ENCODE results near the gene CNOT11. TPM values are rescaled to one million over a fixed set of nuclear protein-coding genes. Genes with fewer than 3 reads are reported as not detected.

CNOT11 gene
- total and polyA plus RNA-seq, 2 of the 13 experiments (the other 11 are each of a cell fraction or from before 2014, with no cell fraction given), result 114 to 209 TPM

- TF ChIP-seq ZFX (CRISPR knock-in tag; IDR thresholded peaks at IDR 0.05; ENCODE audit: low read depth) (no peak), SIX4 (CRISPR knock-in tag; IDR thresholded peaks at IDR 0.05) (no peak), ZNF704 (CRISPR knock-in tag; IDR thresholded peaks at IDR 0.05; ENCODE audit: borderline replicate concordance) (no peak), CHCHD3 (CRISPR knock-in tag; IDR thresholded peaks at IDR 0.05) (no peak), U2AF2 (IDR thresholded peaks at IDR 0.05; ENCODE audit: low read depth, low read length) (no peak), WIZ (CRISPR knock-in tag; IDR thresholded peaks at IDR 0.05) (no peak), POLR2A (IDR thresholded peaks at IDR 0.05; ENCODE audit: insufficient read depth in 1 of 2, low read depth in 2 of 2, low read length in 2 of 2) (peak in 1 of 2 experiments; percentile 60; a peak in 1 of 4 replicates), ZNF615 (CRISPR knock-in tag; IDR thresholded peaks at IDR 0.05; ENCODE audit: borderline replicate concordance) (no peak), REXO4 (CRISPR knock-in tag; IDR thresholded peaks at IDR 0.05; ENCODE audit: borderline replicate concordance) (no peak), ZSCAN9 (CRISPR knock-in tag; IDR thresholded peaks at IDR 0.05; ENCODE audit: borderline replicate concordance) (peak; percentile 81; the same call in 1 of the 2 replicates), ZNF883 (CRISPR knock-in tag; IDR thresholded peaks at IDR 0.05; ENCODE audit: not compliant biosample characterization) (no peak), DNMT3B (CRISPR knock-in tag; conservative IDR thresholded peaks at IDR 0.05) (no peak), STAT6 (CRISPR knock-in tag; IDR thresholded peaks at IDR 0.05; ENCODE audit: borderline replicate concordance) (no peak), EHMT2 (IDR thresholded peaks at IDR 0.05; ENCODE audit: borderline replicate concordance, low read depth, low read length) (no peak), JARID2 (CRISPR knock-in tag; IDR thresholded peaks at IDR 0.05; ENCODE audit: insufficient replicate concordance) (no peak), PRDM15 (CRISPR knock-in tag; IDR thresholded peaks at IDR 0.05) (no peak)
Observed at GRCh38 chr2:101234169-101234938, 18.3 kb upstream of the CNOT11 start (continued).

Data from HepG2 (cell line).